ENCODE measurements around the gene SHROOM1. TPM values are rescaled to one million over a fixed set of nuclear protein-coding genes. Genes with fewer than 3 reads are reported as not detected.

Gene SHROOM1
- total and polyA plus RNA-seq, 2 of the 8 experiments (the other 6 are each of a cell fraction or from before 2014, with no cell fraction given) = 3.9 to 5.2 TPM

DNA sequence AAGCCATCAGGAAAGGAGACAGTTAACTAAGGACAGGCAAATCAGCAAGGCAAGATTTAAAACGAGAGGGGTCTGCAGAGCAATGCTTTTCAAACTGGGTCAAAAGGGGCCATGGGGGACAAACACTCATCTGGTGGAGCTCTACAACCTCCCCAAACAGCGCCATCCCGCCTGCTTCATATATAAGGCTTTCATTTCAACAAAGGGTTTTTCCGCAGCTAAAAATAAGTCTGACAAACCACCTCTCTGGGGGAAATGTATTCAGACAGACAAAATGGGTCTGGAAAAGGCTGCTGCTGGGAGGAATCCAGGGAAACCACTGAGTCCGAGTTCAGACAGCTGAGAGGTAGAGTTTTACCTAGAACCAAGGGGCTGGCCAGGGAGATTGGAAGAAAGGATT is 45.1 kb downstream of the SHROOM1 start:
- CTCF ChIA-PET (ENCODE audit: partially characterized antibody) = interaction anchor here (1.0 to 3.1 kb wide), 7 partner anchors 10 to 258 kb away, joined by 3 to 11 read pairs (median 4); partner anchors contain the start of gene CCNI2
- H3K9ac ChIP-seq (replicated peaks in 1 of 4; ENCODE audit: extremely low read depth in 1 of 4, low read depth in 3 of 4, low read length in 3 of 4) = no peak overlapping the region
- no peaks in the 10 kb centered on the region for H3K23me2 ChIP-seq (ENCODE audit: low read depth, low read length)
- no peak overlapping the region for H3K18ac ChIP-seq (ENCODE audit: extremely low read depth, low read length)
- H2AFZ ChIP-seq (ENCODE audit: low read length) = 0 out of 2 replicates have a peak overlapping the region, but pooled peaks have one; percentile 39
- H3K27me3 ChIP-seq (replicated peaks in 1 of 4; ENCODE audit: control insufficient read depth in 3 of 4, extremely low read depth in 1 of 4, insufficient read depth in 3 of 4, low read length in 3 of 4) = no peaks in the 10 kb centered on the region
- no peaks in the 10 kb centered on the region for H3K36me3 ChIP-seq (ENCODE audit: control insufficient read depth in 2 of 4, insufficient read depth in 4 of 4, low read length in 3 of 4)
- H2AK5ac ChIP-seq (ENCODE audit: low read depth, low read length) = no peak overlapping the region
- no peak overlapping the region for H4K91ac ChIP-seq (replicated peaks; ENCODE audit: insufficient read length, low read length)
- H2BK15ac ChIP-seq (ENCODE audit: low read length) = no peak overlapping the region
- H3K79me2 ChIP-seq (ENCODE audit: control insufficient read depth in 1 of 2, insufficient read depth in 2 of 2, low read length in 2 of 2) = no peaks in the 10 kb centered on the region
- no peaks in the 10 kb centered on the region for H3K9me3 ChIP-seq (ENCODE audit: insufficient read depth in 2 of 2, low read depth in 1 of 2, low read length in 1 of 2)
- H4K20me1 ChIP-seq (replicated peaks in 1 of 2; ENCODE audit: control insufficient read depth in 1 of 2, insufficient read depth in 2 of 2, low read length in 2 of 2) = no peaks in the 10 kb centered on the region
- no peak for DNase-seq (ENCODE audit: low read depth in 1 of 2, low spot score in 2 of 2)
- H3K56ac ChIP-seq (replicated peaks; ENCODE audit: insufficient read length, low read depth, low read length) = no peak overlapping the region
- no peak overlapping the region for H3K4ac ChIP-seq (replicated peaks; ENCODE audit: insufficient read length, low read depth, low read length)
- H4K8ac ChIP-seq (ENCODE audit: extremely low read depth, insufficient read depth, low read length) = no peak overlapping the region
- H3K79me1 ChIP-seq (ENCODE audit: low read depth, low read length) = no peaks in the 10 kb centered on the region
- H2BK12ac ChIP-seq (ENCODE audit: low read depth, low read length) = no peak overlapping the region
- H4K5ac ChIP-seq (ENCODE audit: insufficient read length, low read depth, low read length) = no peak overlapping the region
- H2BK5ac ChIP-seq (ENCODE audit: low read depth, low read length) = no peak overlapping the region
- H3K27ac ChIP-seq (ENCODE audit: low read depth, low read length) = no peak overlapping the region
- no peak overlapping the region for H2BK120ac ChIP-seq (replicated peaks; ENCODE audit: low read depth, low read length)
- no peak overlapping the region for H3K4me2 ChIP-seq (ENCODE audit: insufficient read depth in 1 of 2, low read depth in 2 of 2, low read length in 2 of 2)
- TF ChIP-seq TAF1 (IDR thresholded peaks at IDR 0.05; ENCODE audit: low read depth, low read length) (no peak), ASH2L (IDR thresholded peaks at IDR 0.05; ENCODE audit: low read length) (no peak), BRCA1 (IDR thresholded peaks at IDR 0.05; ENCODE audit: low read depth, low read length) (no peak), RBBP5 (IDR thresholded peaks at IDR 0.05; ENCODE audit: borderline replicate concordance, low read depth, low read length) (no peak), GABPA (IDR thresholded peaks at IDR 0.05; ENCODE audit: borderline replicate concordance, insufficient read depth, low read length) (no peak), BACH1 (IDR thresholded peaks at IDR 0.05; ENCODE audit: low read length) (no peak), CEBPB (IDR thresholded peaks at IDR 0.05; ENCODE audit: low read depth, low read length) (no peak)
- no peak for FAIRE-seq
- no peak overlapping the region for H3K4me3 ChIP-seq (ENCODE audit: extremely low read depth in 1 of 4, insufficient read depth in 2 of 4, low read depth in 3 of 4, low read length in 4 of 4)
- H2BK20ac ChIP-seq (ENCODE audit: low read length) = no peak overlapping the region
- no peak overlapping the region for H3K14ac ChIP-seq (ENCODE audit: insufficient read length)
- H3K4me1 ChIP-seq (replicated peaks in 1 of 4; ENCODE audit: control insufficient read depth in 3 of 4, insufficient read depth in 4 of 4, low read length in 3 of 4) = no peaks in the 10 kb centered on the region; a peak in 1 of 7 replicates
- POLR2A ChIA-PET (ENCODE audit: partially characterized antibody) = interaction anchor here (0.9 kb wide), 1 partner anchor 38 kb away, joined by 4 read pairs; no protein-coding TSS in a partner anchor
- no peak overlapping the region for H3K23ac ChIP-seq (ENCODE audit: insufficient read length)
- 90% methylated on average over 5 of the region's 5 CpGs; no CpG with 5 or more reads in 1 of the 2 experiments for WGBS, 2 experiments (ENCODE audit: extremely low coverage in 1 of 2, insufficient coverage in 1 of 2, insufficient read length in 1 of 2, insufficient replicate concordance in 2 of 2, low coverage in 1 of 2, low lambda C conversion rate in 2 of 2, missing lambda C conversion rate in 1 of 2)

Data from H1 (cell line).